ENCODE measurements around the gene UNC45B.

- TF ChIP-seq E2F6 (IDR thresholded peaks at IDR 0.05) = no peak
- TF ChIP-seq CHD2 (IDR thresholded peaks at IDR 0.05; ENCODE audit: low read length) = no peak
- no peak for TF ChIP-seq CTBP2 (IDR thresholded peaks at IDR 0.05; ENCODE audit: borderline replicate concordance, insufficient read depth, insufficient read length, low read length)
- no peak for TF ChIP-seq POLR2A (IDR thresholded peaks at IDR 0.05; ENCODE audit: control extremely low read depth in 1 of 2, low read depth in 2 of 2, low read length in 2 of 2)
- no peak for TF ChIP-seq CTCF (IDR thresholded peaks at IDR 0.05; ENCODE audit: control extremely low read depth in 1 of 3, insufficient read depth in 1 of 3, low read depth in 1 of 3, low read length in 3 of 3)
- TF ChIP-seq EZH2 (IDR thresholded peaks at IDR 0.05; ENCODE audit: low read depth, low read length, severe bottlenecking) = no peak
- TF ChIP-seq POLR2AphosphoS5 (IDR thresholded peaks at IDR 0.05; ENCODE audit: low read depth, low read length) = no peak
- TF ChIP-seq GABPA (IDR thresholded peaks at IDR 0.05; ENCODE audit: borderline replicate concordance, insufficient read depth, low read length) = no peak
- no peak for TF ChIP-seq MAFK (IDR thresholded peaks at IDR 0.05; ENCODE audit: low read depth, low read length)
- no peak for TF ChIP-seq NRF1 (IDR thresholded peaks at IDR 0.05; ENCODE audit: low read depth, low read length)
- TF ChIP-seq RXRA (IDR thresholded peaks at IDR 0.05; ENCODE audit: insufficient read depth, low read depth, low read length) = no peak
Observed at GRCh38 chr17:35213412-35213940, 65.9 kb downstream of the UNC45B start.
